ENCODE measurements around the gene TRIM44.

- TF ChIP-seq POLR2A (IDR thresholded peaks at IDR 0.05; ENCODE audit: low read depth, low read length) (no peak), PAX5 (IDR thresholded peaks at IDR 0.05; ENCODE audit: insufficient read depth, low read length, severe bottlenecking) (no peak)
Measured at GRCh38 chr11:35825386-35825785, 162.8 kb downstream of the TRIM44 start.

All from GM12891 (cell line).